ENCODE results near the gene UBE2O.

GRCh38 chr17:76345377-76345974 lies 107.5 kb downstream of the UBE2O start:
- TF ChIP-seq CTCF (IDR thresholded peaks at IDR 0.05; ENCODE audit: low read length): no peak
- TF ChIP-seq EZH2 (IDR thresholded peaks at IDR 0.05; ENCODE audit: borderline replicate concordance, low read length): no peak

Measured in OCI-LY1 (cell line).